A549 (cell line): ENCODE measurements around the gene ENO2. TPM values are rescaled to one million over a fixed set of nuclear protein-coding genes. Genes with fewer than 3 reads are reported as not detected.
A peak's percentile ranks its signal among the peaks of the same experiment; 100 is the strongest.

ENCODE experiments used
- ATAC-seq, 2 experiments: fragments of 200-7000 bp in 1 of 2; fragments of >200 bp in 1 of 2; cut with Nextera tagmentation in 1 of 2; cut with Tn5 transposase in 1 of 2; 3 replicates each; pipeline versions ENCODE4 v1.8.0 to v1.9.1; 2018 to 2020; ENCODE audit warnings: mild to moderate bottlenecking in 1 of 2, moderate library complexity in 1 of 2
- CTCF ChIA-PET: fragments of 300-600 bp; sonication (Branson Sonifier 250); formaldehyde crosslinking; extraction: SDS; loops from one replicate; lab custom pipeline; 2021; ENCODE audit warnings: antibody characterized with exemption, inconsistent platforms; lab: Yijun Ruan, JAX
- POLR2A ChIA-PET: fragments of 350-600 bp; formaldehyde crosslinking; extraction: SDS; loops from one replicate; lab custom pipeline; 2021; ENCODE audit warnings: antibody characterized with exemption, inconsistent platforms; lab: Yijun Ruan, JAX
- DNase-seq, 2 experiments: peaks; one replicate each; pipeline versions ENCODE4 v3.0.0 to v3.0.0-alpha.2; 2011 to 2016; ENCODE audit warnings: low read depth in 1 of 2, low spot score in 1 of 2
- FAIRE-seq: peaks from 2 replicates; lab custom pipeline; 2011; peaks lifted over from hg19 to GRCh38; lab: Jason Lieb, UNC
- H3K27ac ChIP-seq, 2 experiments: fragments of >200 bp; sonication (Bioruptor Twin); formaldehyde crosslinking; 3 replicates each; pipeline ENCODE4 v1.5.1; 2016 to 2017
- H3K4me1 ChIP-seq: fragments of >200 bp; sonication (Bioruptor Twin); formaldehyde crosslinking; 3 replicates; pipeline ENCODE4 v1.6.1; 2016
- H3K4me2 ChIP-seq: fragments of >200 bp; sonication (Bioruptor Twin); formaldehyde crosslinking; 3 replicates; pipeline ENCODE4 v1.6.1; 2016
- H3K4me3 ChIP-seq: fragments of >200 bp; sonication (Bioruptor Twin); formaldehyde crosslinking; 3 replicates; pipeline ENCODE4 v1.5.1; 2016
- H3K9me3 ChIP-seq: fragments of >200 bp; sonication (Bioruptor Twin); formaldehyde crosslinking; 3 replicates; pipeline ENCODE4 v1.6.1; 2016
- ATOH8 ChIP-seq: fragments of 250-450 bp; sonication (Bioruptor Pico); IDR thresholded peaks from 2 replicates; pipeline ENCODE4 v1.5.0; 2020; ENCODE audit warnings: low read depth, mild to moderate bottlenecking, moderate library complexity
- BCL3 ChIP-seq: fragments of >200 bp; sonication (Bioruptor Twin); formaldehyde crosslinking; IDR thresholded peaks from 3 replicates; pipeline ENCODE4 v1.6.1; 2016
- CBX2 ChIP-seq: fragments of 200-600 bp; sonication (generic); IDR thresholded peaks from 2 replicates; pipeline ENCODE4 v1.6.1; 2016; ENCODE audit warnings: low read depth, mild to moderate bottlenecking, borderline replicate concordance
- CBX8 ChIP-seq: fragments of 200-600 bp; sonication (generic); IDR thresholded peaks from 2 replicates; pipeline ENCODE4 v1.6.1; 2016
- CHD2 ChIP-seq: fragments of 150-350 bp; IDR thresholded peaks from 2 replicates; pipeline ENCODE4 v1.6.1; 2014; ENCODE audit warnings: low read length; ENCODE audit not compliant: partially characterized antibody
- CHD4 ChIP-seq: fragments of 200-600 bp; sonication (generic); IDR thresholded peaks from 2 replicates; pipeline ENCODE4 v1.6.1; 2016; ENCODE audit warnings: antibody characterized with exemption, mild to moderate bottlenecking, borderline replicate concordance
- CTCF ChIP-seq: fragments of >200 bp; sonication (Bioruptor Twin); formaldehyde crosslinking; IDR thresholded peaks from 3 replicates; pipeline ENCODE4 v1.5.1; 2016
- E2F6 ChIP-seq: IDR thresholded peaks from 2 replicates; pipeline ENCODE4 v1.6.1; 2012; ENCODE audit warnings: low read depth, borderline replicate concordance
- EP300 ChIP-seq, 2 experiments: fragments of >200 bp; sonication (Bioruptor Twin); formaldehyde crosslinking; IDR thresholded peaks; 2 replicates in 1 of 2; 3 replicates in 1 of 2; pipeline ENCODE4 v1.6.1; 2016 to 2017
- FOSB ChIP-seq: fragments of 250-450 bp; sonication (Bioruptor Pico); IDR thresholded peaks from 2 replicates; pipeline ENCODE4 v1.5.0; 2020; ENCODE audit warnings: mild to moderate bottlenecking, moderate library complexity
- FOSL2 ChIP-seq, 2 experiments: fragments of 450-650 bp in 1 of 2; fragments of >200 bp in 1 of 2; sonication (Bioruptor Twin) in 1 of 2; formaldehyde crosslinking; IDR thresholded peaks; 2 replicates each; pipeline versions ENCODE4 v1.5.0 to v1.6.1; 2016 to 2020; ENCODE audit warnings: mild to moderate bottlenecking in 1 of 2, moderate library complexity in 1 of 2
- FOXS1 ChIP-seq: fragments of 250-450 bp; sonication (Bioruptor Pico); IDR thresholded peaks from 2 replicates; pipeline ENCODE4 v1.5.0; 2020; ENCODE audit warnings: mild to moderate bottlenecking, moderate library complexity
- HDAC2 ChIP-seq: fragments of 200-600 bp; sonication (generic); IDR thresholded peaks from 2 replicates; pipeline ENCODE4 v1.6.1; 2016
- HEYL ChIP-seq: fragments of 250-450 bp; sonication (Bioruptor Pico); IDR thresholded peaks from 2 replicates; pipeline ENCODE4 v1.8.0; 2021; ENCODE audit warnings: mild to moderate bottlenecking, moderate library complexity
- HOXA7 ChIP-seq: fragments of 250-450 bp; sonication (Bioruptor Pico); IDR thresholded peaks from 2 replicates; pipeline ENCODE4 v1.5.0; 2020; ENCODE audit warnings: mild to moderate bottlenecking, moderate library complexity
- HOXB13 ChIP-seq: fragments of 250-450 bp; sonication (Bioruptor Pico); IDR thresholded peaks from 2 replicates; pipeline ENCODE4 v1.5.0; 2020; ENCODE audit warnings: low read depth, mild to moderate bottlenecking, moderate library complexity
- KDM5A ChIP-seq: fragments of 200-600 bp; sonication (generic); IDR thresholded peaks from 2 replicates; pipeline ENCODE4 v1.6.1; 2016; ENCODE audit warnings: antibody characterized with exemption, mild to moderate bottlenecking
- NFE2L2 ChIP-seq: fragments of 150-350 bp; conservative IDR thresholded peaks from 2 replicates; pipeline ENCODE4 v1.6.1; 2014; ENCODE audit warnings: low read length
- PBX3 ChIP-seq: IDR thresholded peaks from 2 replicates; pipeline ENCODE4 v1.6.1; 2012
- RARB ChIP-seq: fragments of 250-450 bp; sonication (Bioruptor Pico); IDR thresholded peaks from 2 replicates; pipeline ENCODE4 v1.8.0; 2021; ENCODE audit warnings: mild to moderate bottlenecking, moderate library complexity
- RCOR1 ChIP-seq: fragments of 150-350 bp; IDR thresholded peaks from 2 replicates; pipeline ENCODE4 v1.6.1; 2014; ENCODE audit warnings: antibody characterized with exemption, low read length, low read depth
- RNF2 ChIP-seq: fragments of 200-600 bp; sonication (generic); IDR thresholded peaks from 2 replicates; pipeline ENCODE4 v1.6.1; 2016; ENCODE audit warnings: low read depth, mild to moderate bottlenecking, antibody characterized with exemption, moderate library complexity, borderline replicate concordance
- ZC3H11A ChIP-seq: fragments of 450-650 bp; IDR thresholded peaks from 2 replicates; pipeline ENCODE4 v1.6.1; 2014; ENCODE audit warnings: antibody characterized with exemption, mild to moderate bottlenecking
- ZNF302 ChIP-seq: fragments of 250-450 bp; sonication (Bioruptor Pico); IDR thresholded peaks from 2 replicates; pipeline ENCODE4 v1.9.0; 2021; ENCODE audit warnings: inconsistent platforms, mild to moderate bottlenecking, moderate library complexity
- WGBS: methylation state at CpG from one replicate; pipeline ENCODE4 v1.1.6; 2017; ENCODE audit errors: missing lambda C conversion rate; 5-methylcytosine and 5-hydroxymethylcytosine counted together
- polyA plus RNA-seq, 4 experiments: library from polyadenylated mRNA; depleted of rRNA in 3 of 4; stranded (reverse); fragments of >200 nt; fragmentation: RNase III in 1 of 4; extraction: RNeasy Plus Mini Kit Qiagen cat#74134 plus additional on column Dnase treatment in 1 of 4; gene quantifications; 2 replicates in 3 of 4; 3 replicates in 1 of 4; pipeline ENCODE4 v1.2.3, GENCODE V29; 2011 to 2017
- TF ChIP-seq, protein P1 (sequence below): fragments of 150-350 bp; IDR thresholded peaks from 2 replicates; pipeline ENCODE4 v1.6.1; 2014; ENCODE audit warnings: low read depth, mild to moderate bottlenecking, low read length

ENO2 gene
- polyA plus RNA-seq, 2 of the 4 experiments (the other 2 are of a cell fraction): 26.2 to 38.6 TPM

GRCh38 chr12:6866920-6867412 lies 47.4 kb upstream of the ENO2 start:
- TF ChIP-seq FOSL2 (IDR thresholded peaks at IDR 0.05): no peak
- no peak for TF ChIP-seq FOSL2 (CRISPR knock-in tag; IDR thresholded peaks at IDR 0.05)
- no peak for TF ChIP-seq E2F6
- TF ChIP-seq PBX3: no peak
- no peak for TF ChIP-seq FOSB
- TF ChIP-seq BCL3: no peak
- TF ChIP-seq FOXS1 (CRISPR knock-in tag): no peak
- TF ChIP-seq HDAC2: no peak
- no peak for TF ChIP-seq RARB (CRISPR knock-in tag)
- TF ChIP-seq NFE2L2: no peak
- no peak for TF ChIP-seq HOXA7 (CRISPR knock-in tag)
- no peak for TF ChIP-seq CBX2
- TF ChIP-seq ATOH8 (CRISPR knock-in tag): no peak
- no peak for TF ChIP-seq CHD4
- TF ChIP-seq ZC3H11A: no peak
- no peak for TF ChIP-seq RCOR1
- TF ChIP-seq CTCF: no peak
- ATAC-seq (peak; percentile 7 to 14; a peak in 5 of 6 replicates), FAIRE-seq (no peak), DNase-seq (no peak)
- H3K9me3 ChIP-seq: no peaks in the 10 kb centered on the region
- CTCF ChIA-PET: interaction anchor here (1.1 to 17.9 kb wide), 10 partner anchors 10 to 78 kb away, joined by 3 to 399 read pairs (median 44); partner anchors contain the start of genes ATN1, C12orf57, CDCA3 and ENO2
- WGBS: 10% methylated on average over 15 of the region's 33 CpGs
- peak overlapping the region; percentile 97 to 99 for H3K27ac ChIP-seq
- H3K4me1 ChIP-seq: peaks cover 41% of the 10 kb centered on the region
- H3K4me2 ChIP-seq: peak overlapping the region; percentile 100
- POLR2A ChIA-PET: interaction anchor here (1.1 to 4.8 kb wide), 12 partner anchors 8 to 114 kb away, joined by 4 to 74 read pairs (median 9); partner anchors contain the start of genes C12orf57, CDCA3, MLF2 and PTMS
- H3K4me3 ChIP-seq: peak overlapping the region; percentile 100

DNA sequence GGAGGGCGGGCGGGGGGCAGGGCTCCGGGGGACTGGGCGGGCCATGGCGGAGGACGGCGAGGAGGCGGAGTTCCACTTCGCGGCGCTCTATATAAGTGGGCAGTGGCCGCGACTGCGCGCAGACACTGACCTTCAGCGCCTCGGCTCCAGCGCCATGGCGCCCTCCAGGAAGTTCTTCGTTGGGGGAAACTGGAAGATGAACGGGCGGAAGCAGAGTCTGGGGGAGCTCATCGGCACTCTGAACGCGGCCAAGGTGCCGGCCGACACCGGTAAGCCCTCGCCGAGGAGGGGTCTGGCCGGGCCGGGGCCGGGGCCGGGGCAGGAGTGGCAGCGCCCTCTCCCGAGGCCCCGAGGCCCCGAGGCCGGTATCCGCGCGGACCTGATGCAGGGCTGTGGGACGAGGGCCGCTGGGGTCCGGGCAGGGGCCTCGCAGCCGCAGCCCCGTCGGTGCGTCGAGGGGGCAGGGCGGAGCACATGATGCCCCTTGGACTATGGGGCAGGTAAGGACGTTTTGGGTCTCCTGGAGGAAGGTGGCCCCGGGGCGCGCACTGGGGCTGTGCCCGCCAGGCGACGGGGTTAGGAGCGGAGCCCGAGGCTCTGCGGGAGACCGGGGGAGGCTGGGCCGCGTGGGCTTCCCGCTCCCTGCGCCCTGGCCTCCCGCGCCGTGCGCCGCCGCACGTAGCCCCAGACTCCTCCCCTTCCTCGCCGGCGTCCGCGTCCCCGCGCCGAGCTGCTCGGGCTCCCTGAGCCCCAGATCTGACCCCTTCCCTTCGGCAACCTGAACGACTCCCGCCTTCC lies 46.8 kb upstream of the ENO2 start, which contains the start of gene TPI1:
TSS of gene TPI1 (plus strand) at position 119 of the 798 bp plus-strand sequence. CDS start at position 155, 36 bp downstream.
- H3K4me1 ChIP-seq: peaks cover 42% of the 10 kb centered on the region
- ATAC-seq (peak; percentile 45 to 71), FAIRE-seq (no peak), DNase-seq (peak; percentile 77 to 85)
- WGBS: 2% methylated on average over 41 of the region's 86 CpGs
- no peaks in the 10 kb centered on the region for H3K9me3 ChIP-seq
- ChIA-PET CTCF (interaction anchor here (0.6 to 17.9 kb wide), 15 partner anchors 9 to 101 kb away, joined by 3 to 399 read pairs (median 24); partner anchors contain the start of genes ATN1, C12orf57, CDCA3 and ENO2), POLR2A (interaction anchor here (0.5 to 4.8 kb wide), 15 partner anchors 9 to 178 kb away, joined by 4 to 74 read pairs (median 8); partner anchors contain the start of genes C12orf57, CDCA3, MLF2 and PTMS)
- peak within 1 kb of the TSS; percentile 100 for H3K4me3 ChIP-seq
- H3K27ac ChIP-seq: peak within 1 kb of the TSS; percentile 97 to 99
- peak within 1 kb of the TSS; percentile 100 for H3K4me2 ChIP-seq
- TF ChIP-seq ZNF302 (CRISPR knock-in tag) (no peak), EP300 (IDR thresholded peaks at IDR 0.05) (no peak), CHD2 (no peak), KDM5A (no peak), HOXA7 (CRISPR knock-in tag) (no peak), BCL3 (peak; percentile 99), RNF2 (0 out of 2 replicates have a peak, but pooled peaks have one; percentile 6), HEYL (CRISPR knock-in tag) (no peak), CHD4 (no peak), NFE2L2 (no peak), HOXB13 (no peak), CBX8 (no peak)
- TF ChIP-seq, protein P1, sequence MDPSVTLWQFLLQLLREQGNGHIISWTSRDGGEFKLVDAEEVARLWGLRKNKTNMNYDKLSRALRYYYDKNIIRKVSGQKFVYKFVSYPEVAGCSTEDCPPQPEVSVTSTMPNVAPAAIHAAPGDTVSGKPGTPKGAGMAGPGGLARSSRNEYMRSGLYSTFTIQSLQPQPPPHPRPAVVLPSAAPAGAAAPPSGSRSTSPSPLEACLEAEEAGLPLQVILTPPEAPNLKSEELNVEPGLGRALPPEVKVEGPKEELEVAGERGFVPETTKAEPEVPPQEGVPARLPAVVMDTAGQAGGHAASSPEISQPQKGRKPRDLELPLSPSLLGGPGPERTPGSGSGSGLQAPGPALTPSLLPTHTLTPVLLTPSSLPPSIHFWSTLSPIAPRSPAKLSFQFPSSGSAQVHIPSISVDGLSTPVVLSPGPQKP: no peak
